HG02970 (cell line): Measurements from ENCODE around the gene C11orf98.

Experiments
- ATAC-seq: cut with Tn5 transposase; IDR thresholded peaks from one replicate; pipeline ENCODE4 v1.9.1; 2021; ENCODE audit warnings: mild to moderate bottlenecking, moderate library complexity, moderate number of reproducible peaks; ENCODE audit not compliant: unreplicated experiment, low FRiP score

The C11orf98 gene

DNA sequence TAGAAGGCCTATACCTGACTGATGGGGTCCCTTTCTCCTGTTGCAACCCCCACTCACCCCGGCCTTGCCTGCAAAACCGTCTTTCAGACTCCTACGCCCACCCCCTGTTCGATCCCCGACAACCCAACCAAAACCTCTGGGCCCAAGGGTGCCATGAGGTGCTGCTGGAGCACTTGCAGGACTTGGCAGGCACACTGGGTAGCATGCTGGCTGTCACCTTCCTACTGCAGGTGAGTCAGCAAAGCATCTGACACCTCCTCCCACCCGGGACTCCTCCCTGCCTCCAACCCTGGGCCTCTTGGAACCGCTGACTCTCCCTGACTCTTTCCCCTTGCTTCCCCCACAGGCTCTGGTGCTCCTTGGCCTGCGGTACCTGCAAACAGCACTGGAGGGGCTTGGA lies 50.7 kb downstream of the C11orf98 start:
- no peak for ATAC-seq

DNA sequence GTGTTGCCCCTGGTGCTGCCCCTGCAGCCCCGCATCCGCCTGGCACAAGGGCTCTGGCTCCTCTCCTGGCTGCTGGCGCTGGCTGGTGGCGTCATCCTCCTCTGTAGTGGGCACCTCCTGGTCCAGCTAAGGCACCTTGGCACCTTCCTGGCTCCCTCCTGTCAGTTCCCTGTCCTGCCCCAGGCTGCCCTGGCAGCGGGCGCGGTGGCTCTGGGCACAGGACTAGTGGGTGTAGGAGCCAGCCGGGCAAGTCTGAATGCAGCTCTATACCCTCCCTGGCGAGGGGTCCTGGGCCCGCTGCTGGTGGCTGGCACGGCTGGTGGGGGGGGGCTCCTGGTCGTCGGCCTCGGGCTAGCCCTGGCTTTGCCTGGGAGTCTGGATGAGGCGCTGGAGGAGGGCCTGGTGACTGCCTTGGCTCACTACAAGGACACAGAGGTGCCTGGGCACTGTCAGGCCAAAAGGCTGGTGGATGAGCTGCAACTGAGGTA lies 51.7 kb downstream of the C11orf98 start:
- ATAC-seq, result no peak
